OCI-LY7 (cell line): ENCODE data around the gene CMTM6.

Experiments
- EZH2phosphoT487 ChIP-seq: fragments of 200-600 bp; sonication (generic); IDR thresholded peaks from 2 replicates; pipeline ENCODE4 v1.6.1; 2018; ENCODE audit warnings: low read depth, borderline replicate concordance, mild to moderate bottlenecking, mixed run types, antibody characterized with exemption, low read length, moderate library complexity, mixed read lengths
- TF ChIP-seq, protein P1 (sequence below): fragments of 200-600 bp; sonication (generic); conservative IDR thresholded peaks from 2 replicates; pipeline ENCODE4 v1.5.1; 2014; ENCODE audit warnings: mild to moderate bottlenecking, antibody characterized with exemption, low read length, moderate library complexity, mixed read lengths

GRCh38 chr3:32498992-32499391 is 3.7 kb downstream of the CMTM6 start:
- TF ChIP-seq EZH2phosphoT487: no peak
- TF ChIP-seq, protein P1, sequence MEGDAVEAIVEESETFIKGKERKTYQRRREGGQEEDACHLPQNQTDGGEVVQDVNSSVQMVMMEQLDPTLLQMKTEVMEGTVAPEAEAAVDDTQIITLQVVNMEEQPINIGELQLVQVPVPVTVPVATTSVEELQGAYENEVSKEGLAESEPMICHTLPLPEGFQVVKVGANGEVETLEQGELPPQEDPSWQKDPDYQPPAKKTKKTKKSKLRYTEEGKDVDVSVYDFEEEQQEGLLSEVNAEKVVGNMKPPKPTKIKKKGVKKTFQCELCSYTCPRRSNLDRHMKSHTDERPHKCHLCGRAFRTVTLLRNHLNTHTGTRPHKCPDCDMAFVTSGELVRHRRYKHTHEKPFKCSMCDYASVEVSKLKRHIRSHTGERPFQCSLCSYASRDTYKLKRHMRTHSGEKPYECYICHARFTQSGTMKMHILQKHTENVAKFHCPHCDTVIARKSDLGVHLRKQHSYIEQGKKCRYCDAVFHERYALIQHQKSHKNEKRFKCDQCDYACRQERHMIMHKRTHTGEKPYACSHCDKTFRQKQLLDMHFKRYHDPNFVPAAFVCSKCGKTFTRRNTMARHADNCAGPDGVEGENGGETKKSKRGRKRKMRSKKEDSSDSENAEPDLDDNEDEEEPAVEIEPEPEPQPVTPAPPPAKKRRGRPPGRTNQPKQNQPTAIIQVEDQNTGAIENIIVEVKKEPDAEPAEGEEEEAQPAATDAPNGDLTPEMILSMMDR: no peak
